Measurements from ENCODE around the gene CSF1.

CSF1 gene

GRCh38 chr1:109901524-109902145 lies 9.0 kb upstream of the CSF1 start:
- peak; percentile 68 for DNase-seq (ENCODE audit: low spot score)

- DNase-seq (ENCODE audit: low spot score), result no peak
Measured at GRCh38 chr1:109902204-109902985, 8.3 kb upstream of the CSF1 start.

DNA sequence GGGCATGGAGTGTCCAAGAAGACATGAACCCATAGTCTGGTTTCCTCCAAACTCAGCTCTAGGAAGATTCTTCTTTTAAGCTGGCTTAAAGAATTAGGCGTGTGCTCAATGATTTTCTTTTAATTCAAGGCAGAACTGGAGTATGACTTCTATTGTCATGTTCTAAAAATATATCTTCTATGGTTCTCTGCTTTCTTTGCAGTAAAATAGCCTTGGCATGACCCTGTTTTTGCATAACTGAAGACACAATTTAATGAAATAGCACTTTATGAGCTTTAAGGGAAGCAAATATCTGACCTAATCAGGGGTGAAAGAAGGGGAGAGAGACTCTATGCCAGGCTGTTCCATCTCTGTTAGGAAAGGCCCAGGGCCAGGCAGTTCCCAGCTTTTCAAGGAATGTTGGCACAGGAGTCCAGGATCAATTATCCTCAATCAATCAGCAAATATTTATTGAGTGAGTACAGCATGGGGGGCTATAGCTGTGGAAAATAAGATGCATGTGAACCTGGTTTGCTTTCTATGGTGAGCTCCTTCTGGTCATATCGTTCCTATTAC lies 7.2 kb upstream of the CSF1 start:
- no peak for DNase-seq (ENCODE audit: low spot score)

DNA sequence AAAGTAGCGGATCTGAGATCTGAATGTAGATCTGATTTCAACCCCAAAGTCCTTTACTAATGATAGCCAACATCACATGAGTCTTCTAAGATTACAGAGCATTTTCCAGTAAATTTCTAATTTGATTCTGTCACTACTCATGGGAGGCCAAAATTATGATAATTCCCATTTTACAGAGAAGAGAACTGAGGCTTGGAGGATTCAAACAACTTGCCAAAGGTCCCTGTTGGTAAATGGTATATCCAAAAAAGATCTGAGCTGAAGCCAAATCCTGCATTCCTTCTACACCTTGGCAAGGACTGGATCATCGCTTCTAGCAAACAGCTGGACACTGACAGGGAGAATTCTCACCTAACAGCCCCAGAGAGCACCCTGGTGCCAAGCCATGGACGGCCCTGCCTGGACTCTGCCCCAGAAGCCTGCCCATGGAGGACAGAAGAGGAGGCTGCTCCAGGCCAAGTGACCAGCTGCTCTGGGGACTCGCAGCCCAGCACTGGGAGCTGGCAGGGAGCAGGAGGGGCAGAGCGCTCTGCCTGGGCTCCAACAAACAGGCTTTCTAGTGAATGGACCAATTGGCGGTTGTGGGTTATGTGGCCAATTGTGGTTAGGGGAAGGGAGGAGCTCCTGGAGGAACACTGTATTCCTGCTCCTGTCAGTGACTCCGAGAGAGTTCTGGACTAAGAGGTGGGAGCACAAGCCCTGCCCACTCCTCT lies 6.4 kb upstream of the CSF1 start:
- peak; percentile 83 for DNase-seq (ENCODE audit: low spot score)

- no peak for DNase-seq (ENCODE audit: low spot score)
Measured at GRCh38 chr1:109905491-109905890, 5.2 kb upstream of the CSF1 start.

- DNase-seq (ENCODE audit: low spot score), result no peak
Measured at GRCh38 chr1:109906160-109906838, 4.3 kb upstream of the CSF1 start.

- no peak for DNase-seq (ENCODE audit: low spot score)
Measured at GRCh38 chr1:109906839-109907180, 3.8 kb upstream of the CSF1 start.

DNA sequence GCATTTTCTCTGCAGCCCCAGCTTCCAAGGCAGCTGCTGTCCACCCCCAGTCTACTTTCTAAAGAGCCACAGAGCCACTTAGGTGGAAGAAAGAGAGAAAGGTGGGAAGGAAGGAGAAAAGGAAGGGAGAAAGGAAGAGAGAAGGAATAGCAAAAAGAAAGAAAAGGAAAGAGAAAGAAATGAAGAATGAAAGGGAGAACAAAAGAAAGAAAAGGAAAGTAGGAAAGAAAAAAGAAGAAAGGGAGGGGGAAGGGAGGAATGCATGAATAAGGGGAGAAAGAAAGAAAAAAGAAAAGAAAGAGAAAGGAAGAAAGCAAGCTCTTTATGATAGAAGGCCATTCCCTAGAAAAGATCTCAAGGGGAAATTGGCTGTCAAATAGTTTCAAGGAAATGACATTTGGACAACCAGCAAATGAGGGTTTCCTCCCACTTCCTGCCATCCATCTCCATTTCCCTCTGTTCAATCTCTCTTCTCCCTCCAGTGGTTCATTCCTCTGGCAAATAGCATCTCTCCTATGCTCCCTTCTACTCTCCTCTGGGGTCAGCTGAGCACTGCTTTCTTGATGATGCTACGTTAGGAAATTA lies 3.4 kb upstream of the CSF1 start:
- DNase-seq (ENCODE audit: low spot score), result no peak

GRCh38 chr1:109908836-109909235 lies 1.8 kb upstream of the CSF1 start:
- no peak for DNase-seq (ENCODE audit: low spot score)

GRCh38 chr1:109909561-109909960 lies 1.1 kb upstream of the CSF1 start:
- DNase-seq (ENCODE audit: low spot score), result no peak

- DNase-seq (ENCODE audit: low spot score), result no peak
Measured at GRCh38 chr1:109910963-109911798, 532 bp downstream of the CSF1 start.

- DNase-seq (ENCODE audit: low spot score), result no peak
Measured at GRCh38 chr1:109912214-109912861, 1.7 kb downstream of the CSF1 start.

GRCh38 chr1:109912873-109913272 lies 2.2 kb downstream of the CSF1 start:
- no peak for DNase-seq (ENCODE audit: low spot score)

- no peak for DNase-seq (ENCODE audit: low spot score)
Measured at GRCh38 chr1:109913360-109913879, 2.8 kb downstream of the CSF1 start.

DNA sequence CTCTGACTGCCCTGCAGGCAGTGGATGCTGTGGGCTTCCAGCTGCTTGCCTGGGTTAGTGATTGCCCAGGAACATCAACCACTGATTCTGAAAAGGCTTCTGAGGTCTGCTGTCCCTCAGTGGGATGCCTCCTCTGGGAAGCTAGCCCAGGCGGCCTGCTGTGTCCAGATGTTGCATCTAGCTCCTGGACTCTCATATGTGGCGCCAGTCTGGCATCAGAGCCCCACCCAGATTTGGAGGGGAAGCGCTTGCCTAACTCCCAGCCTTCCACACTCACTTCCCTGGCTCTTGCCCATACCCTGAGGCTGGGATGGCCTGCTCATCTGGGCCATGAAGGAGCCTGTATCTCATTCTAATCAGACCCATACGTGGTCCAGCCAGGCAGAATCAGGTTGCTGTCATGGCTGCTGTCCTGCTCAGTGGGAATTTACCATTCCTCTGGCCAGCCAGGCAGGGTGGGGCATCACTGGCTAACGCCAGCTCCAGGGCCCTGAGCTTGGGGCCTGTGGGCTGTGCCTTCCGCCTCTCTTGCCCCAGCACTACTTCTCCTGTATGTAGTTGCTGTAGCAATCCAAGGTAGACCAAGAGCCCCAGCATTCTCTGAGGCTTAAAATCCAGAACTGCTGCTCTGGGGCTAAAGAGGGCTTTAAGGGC lies 4.1 kb downstream of the CSF1 start:
- no peak for DNase-seq (ENCODE audit: low spot score)

GRCh38 chr1:109917051-109917767 lies 6.6 kb downstream of the CSF1 start:
- no peak for DNase-seq (ENCODE audit: low spot score)

- DNase-seq (ENCODE audit: low spot score), result no peak
Measured at GRCh38 chr1:109917768-109918606, 7.3 kb downstream of the CSF1 start.

- no peak for DNase-seq (ENCODE audit: low spot score)
Measured at GRCh38 chr1:109918671-109919070, 8.0 kb downstream of the CSF1 start.

All from SW480 (cell line).